ENCODE measurements around the gene SFXN5.
"Not testable (repeated sequence)": the region's sequence is repeated elsewhere in the genome, so short reads cannot be mapped to it uniquely, and the experiment has no call there.

SFXN5 gene

DNA sequence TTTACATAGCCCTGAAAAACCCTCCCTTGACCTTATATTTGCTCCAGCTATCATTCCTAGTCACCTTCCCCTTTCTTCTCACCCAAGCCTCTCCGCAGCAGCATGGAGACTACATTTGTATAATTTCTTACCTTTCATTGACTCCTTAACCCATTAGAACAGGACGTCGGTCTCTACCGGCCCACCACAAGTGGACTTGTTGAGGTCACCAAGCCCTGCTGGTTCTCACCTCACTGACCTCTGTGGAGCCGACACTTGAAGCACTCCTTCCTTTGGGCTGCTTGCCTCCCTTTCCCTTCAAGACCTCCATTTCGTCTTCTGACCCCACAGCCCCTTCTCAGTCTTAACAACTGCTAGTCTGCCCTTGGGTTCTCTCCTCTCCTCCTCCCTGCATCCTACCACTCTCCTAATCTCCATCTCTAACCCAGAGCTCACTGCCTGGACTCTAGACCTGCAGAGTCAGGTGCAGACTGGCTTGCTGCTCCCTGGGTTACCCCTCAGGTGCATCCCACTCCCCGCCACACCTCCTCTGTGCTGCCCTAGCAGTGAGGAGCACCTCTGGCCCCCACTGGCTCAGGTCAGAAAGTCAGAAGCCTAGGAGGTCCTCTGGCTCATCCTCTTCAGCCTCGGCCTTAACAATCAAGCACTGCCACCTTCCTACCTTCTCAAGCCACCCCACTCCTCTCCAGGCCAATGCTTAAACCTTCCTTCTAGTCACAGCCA lies 5.3 kb upstream of the SFXN5 start:
- no peak for DNase-seq

DNA sequence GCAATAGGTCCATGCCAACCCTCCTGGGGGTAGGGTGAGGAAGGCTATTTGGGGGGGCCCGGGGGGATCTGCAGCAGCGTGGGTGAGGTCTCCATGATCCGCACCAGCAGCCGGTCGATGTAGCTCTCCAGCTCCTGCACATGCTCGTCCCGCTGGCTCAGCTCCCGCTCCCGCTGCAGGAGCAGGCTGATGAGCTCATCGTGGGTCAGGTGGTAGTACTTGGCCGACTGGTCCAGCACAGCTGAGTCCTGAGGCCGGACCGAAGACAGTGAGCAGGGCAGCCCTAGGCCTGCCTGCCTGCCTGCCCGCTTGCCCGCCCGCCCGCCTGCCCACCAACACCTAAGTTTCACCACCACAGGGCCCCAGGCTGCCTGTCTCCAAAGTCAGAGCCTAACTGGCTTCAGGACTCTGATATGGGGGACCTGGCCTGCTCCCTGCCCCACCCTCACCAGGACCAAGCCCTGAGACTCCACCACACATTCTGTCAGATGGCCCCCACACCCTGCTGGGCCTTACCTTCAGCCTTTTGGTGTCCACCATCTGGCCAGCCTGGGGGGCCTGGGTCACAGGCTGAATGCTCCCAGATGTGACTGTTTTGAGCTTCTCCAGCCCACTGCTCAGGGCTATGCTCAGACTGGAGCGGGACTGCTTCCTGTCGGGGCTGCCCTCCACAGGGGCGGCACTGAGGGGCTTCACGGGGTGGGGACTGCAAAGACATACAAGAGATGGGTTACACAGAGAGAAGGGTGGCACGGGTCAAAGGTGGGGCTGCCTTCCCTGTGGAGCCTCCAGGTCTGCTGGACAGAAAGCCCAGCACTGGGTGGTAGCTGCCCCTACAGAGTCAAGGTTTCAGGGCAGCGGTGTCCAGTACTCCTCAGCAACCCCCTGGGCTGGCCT lies 4.2 kb upstream of the SFXN5 start:
- no peak for DNase-seq

DNA sequence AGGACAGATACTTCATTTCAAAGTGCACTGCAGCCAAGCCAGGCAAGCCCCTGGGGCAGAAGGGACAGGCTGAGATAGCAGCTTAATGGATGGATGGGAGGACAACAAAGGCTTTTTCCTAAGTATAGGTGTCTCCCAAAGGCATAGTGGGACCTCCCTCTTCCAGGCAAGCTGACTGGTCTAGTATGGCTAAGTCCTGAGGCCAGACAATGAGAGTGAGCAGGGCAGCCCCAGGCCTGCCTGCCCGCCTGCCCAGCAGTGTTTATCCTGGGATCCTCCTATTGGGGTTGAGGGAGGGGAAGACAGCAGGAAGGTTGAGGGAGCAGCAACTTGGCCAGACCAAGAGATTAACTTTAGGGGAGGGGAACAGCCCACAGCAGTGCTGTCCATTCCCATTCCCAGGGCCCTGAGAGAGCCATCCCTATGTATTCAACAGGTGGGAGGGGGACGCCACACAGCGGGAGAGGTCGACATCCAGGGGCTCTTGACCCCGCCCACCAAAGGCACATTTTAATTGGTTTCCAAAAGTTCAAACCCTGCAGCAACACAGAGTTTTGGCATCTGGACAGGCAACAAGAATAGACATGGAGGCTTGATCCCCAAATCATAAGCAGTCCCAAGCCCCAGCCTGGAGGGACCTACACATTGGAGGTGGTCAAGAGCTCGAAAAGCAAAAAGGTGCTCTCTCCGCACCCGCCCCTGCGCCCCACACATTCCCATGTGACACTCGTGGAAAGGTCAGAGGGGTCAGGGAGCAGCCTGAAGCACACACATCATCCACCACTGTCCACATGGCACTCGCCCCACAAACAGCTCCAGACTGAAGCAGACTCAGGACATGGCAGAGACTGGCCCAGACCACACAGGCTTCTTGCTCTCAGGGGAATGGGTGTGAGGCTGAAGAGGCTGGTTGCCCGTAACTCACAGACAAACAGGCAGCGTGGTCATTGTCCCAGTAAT lies 2.9 kb upstream of the SFXN5 start:
- no peak for DNase-seq

DNA sequence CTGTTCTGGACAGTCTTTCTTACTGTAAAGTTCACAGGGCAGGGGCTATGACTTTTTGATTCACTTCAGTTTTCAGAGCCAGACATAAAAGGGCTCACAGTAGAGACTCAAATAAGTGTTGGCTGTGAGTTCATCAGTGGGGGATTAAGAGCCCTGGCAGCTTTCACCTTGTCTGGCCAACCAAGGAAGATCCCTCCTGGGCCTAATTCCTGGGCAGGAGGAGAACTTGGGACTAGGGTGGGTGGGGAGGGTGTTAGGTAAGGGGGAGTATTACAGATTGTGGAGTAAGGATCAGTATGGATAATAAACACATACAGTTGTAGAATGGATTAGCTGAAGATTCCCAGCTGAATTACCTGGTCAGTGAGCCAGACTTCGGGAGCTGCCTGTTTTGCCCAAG lies 904 bp upstream of the SFXN5 start:
- DNase-seq, result no peak

DNA sequence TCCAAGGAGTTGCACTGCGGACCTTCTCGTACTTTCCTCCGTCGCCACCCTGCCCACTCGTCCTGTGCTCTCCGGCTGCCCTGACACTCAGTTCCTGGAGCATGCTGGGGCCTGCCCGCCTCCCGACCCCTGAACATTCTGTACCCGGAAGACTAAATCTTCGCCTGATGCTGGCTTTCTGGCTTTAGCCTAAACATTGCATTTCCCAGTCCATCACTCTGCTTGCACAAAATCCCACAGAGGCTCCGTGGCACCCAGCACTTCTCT lies 550 bp upstream of the SFXN5 start:
- DNase-seq, result no peak

DNA sequence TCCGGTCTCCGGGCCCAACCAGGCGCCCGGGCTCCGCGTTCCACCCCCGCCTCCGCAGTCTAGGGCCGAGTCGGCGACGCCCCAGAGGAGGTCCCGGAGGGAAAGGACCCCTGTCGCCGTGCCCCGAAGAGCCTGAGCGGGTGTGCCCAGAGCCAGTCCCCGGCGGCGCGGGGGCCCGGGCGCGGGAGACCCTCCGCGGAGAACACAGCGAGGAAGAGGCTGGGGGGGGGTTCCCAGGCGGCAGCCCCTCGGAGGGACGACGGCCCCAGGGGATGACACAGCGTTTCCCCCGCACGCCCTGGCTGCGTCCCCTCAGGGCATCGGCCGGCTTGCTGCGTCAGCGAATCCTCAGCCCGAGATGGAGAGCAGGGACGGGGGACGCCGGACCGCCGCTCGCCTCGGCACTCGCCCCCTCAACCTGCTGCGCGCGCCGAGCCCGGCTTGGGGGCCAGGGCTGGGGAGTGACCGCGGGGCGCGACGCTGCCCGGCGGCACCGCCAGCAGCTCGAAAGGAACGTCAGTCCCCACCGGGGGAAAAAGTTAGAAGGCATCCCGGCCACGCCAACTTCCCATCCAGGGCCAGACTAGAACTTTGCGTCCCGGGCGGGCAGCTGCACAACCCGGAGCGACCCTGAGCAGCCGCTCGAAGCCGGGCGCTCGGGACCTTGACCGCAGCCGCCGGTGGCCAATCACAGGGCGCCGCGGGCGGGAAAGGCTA lies 711 bp downstream of the SFXN5 start:
- no peak for DNase-seq

DNA sequence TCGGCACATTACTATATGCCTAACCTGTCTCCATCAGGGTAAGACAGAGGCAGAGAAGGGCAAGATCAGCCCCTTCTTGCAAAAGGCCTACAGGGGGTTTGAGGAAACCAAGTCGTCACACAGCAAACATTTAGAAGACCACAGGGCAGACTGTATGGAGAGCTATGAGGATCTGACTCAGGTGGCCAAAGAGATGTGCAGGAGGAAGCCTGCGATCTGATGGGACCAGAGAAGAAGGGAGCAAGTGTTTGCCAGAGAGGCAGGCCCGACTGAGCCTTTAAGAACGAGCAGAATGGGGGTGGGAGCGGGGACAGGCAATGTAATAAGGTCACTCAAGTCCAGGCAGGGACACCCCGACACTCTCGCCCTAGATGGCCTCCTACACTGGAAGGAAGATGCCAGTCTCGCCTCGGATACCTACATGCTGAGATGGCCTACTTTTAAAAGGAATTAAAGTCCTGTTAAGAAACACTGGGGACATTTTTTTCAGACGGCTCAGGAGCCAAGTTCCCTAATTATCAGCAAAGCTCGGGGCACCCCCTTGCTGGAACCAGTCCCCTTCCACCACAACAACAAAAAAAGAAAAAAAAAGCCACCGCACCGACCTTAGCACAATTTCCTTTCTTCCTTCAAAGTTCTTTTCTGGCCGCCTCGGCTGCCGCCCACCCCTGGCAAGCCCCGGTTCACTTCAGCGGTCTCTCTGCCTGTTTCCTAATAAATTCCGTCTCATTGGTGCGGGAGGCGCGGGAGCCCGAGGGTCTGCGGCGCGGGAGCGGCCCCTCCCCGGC lies 1.5 kb downstream of the SFXN5 start:
- DNase-seq, result no peak

DNA sequence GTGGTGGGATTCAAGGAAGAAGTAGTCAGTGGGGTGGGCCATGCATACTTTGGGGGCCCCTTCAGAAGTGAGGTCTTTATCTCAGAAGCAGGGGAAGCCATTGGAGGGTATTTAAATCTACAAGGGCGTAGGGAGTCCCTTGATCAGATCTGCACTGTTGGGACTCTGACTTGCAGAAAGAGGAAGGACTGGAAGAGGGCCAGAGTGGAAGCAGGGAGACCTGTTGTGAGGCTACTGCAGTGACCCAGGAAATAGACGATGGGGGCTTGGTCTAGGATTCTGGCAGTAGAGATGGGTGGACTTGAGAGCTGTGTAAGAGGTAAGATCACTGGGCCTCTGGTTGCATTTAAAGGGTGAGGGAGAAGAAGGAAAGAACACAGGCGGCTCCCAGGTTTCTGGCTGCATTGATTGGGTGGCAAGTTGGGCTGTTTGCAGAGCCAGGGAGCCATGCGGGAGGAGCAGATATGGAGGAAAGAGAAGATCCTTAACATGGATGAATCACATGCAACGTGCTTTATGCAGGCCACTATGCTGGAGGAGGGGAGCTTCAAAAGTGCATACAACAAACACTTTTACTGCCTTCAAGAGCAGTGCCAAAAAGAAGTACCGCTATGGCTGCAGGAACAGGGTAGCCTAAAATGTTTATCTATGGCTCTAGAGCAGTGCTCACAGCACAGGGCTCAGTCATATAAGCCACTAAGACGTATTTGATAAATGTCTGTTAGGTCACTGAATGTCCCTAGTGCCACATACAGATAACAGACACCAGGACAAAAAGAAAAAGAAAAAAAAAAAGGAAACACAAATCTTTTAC lies 2.3 kb downstream of the SFXN5 start:
- DNase-seq, result no peak

DNA sequence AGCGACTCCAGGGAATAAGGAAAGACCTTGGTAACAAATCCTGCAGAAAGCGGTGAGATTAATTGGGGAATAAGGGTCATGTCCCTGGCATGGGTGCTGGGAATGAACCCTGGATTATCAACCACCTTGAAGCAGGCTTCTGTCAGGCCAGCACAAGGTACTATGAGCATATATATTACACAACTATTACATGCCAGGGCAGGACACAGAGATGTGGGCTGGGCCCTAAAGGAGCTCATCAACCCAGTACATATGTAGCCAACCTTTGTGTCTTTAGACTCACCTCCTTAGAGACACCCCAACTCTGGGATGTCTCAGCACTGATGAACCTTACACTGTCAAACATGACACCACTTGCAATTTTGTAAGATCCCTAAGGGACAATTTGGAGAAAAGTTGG lies 3.4 kb downstream of the SFXN5 start:
- DNase-seq, result no peak

DNA sequence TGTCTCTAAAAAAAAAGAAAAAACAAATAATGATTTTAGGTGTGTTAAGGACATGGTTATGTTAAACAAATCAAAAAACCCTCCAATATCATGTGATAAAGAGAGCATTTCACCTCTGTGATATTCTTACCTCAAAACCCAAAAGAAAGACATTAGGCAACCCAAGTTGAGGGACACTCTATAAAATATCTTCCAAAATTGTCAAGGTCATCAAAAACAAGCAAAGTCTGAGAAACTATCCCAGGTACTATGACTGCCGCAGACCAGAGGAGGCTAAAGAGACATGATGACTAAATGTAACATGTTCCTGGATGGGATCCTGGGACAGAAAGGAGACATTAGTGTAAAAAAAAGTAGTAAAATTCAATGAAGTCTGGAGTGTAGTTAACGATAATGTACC lies 4.5 kb downstream of the SFXN5 start:
- no peak for DNase-seq

DNA sequence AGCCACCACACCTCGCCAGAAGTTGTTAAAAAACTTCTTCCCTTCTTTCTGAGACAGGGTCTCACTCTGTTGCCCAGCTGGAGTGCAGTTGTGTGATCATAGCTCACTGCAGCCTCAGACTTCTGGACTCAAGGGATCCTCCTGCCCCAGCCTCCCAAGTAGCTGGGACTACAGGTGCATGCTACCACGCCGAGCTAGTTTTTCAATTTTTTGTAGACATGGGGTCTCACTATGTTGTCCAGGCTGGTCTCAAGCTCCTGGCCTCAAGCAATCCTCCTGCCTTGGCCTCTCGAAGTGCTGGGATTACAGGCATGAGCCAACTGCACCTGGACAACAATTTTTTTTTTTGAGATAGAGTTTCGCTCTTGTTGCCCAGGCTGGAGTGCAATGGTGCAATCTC lies 6.4 kb downstream of the SFXN5 start:
- not testable (repeated sequence) for DNase-seq

DNA sequence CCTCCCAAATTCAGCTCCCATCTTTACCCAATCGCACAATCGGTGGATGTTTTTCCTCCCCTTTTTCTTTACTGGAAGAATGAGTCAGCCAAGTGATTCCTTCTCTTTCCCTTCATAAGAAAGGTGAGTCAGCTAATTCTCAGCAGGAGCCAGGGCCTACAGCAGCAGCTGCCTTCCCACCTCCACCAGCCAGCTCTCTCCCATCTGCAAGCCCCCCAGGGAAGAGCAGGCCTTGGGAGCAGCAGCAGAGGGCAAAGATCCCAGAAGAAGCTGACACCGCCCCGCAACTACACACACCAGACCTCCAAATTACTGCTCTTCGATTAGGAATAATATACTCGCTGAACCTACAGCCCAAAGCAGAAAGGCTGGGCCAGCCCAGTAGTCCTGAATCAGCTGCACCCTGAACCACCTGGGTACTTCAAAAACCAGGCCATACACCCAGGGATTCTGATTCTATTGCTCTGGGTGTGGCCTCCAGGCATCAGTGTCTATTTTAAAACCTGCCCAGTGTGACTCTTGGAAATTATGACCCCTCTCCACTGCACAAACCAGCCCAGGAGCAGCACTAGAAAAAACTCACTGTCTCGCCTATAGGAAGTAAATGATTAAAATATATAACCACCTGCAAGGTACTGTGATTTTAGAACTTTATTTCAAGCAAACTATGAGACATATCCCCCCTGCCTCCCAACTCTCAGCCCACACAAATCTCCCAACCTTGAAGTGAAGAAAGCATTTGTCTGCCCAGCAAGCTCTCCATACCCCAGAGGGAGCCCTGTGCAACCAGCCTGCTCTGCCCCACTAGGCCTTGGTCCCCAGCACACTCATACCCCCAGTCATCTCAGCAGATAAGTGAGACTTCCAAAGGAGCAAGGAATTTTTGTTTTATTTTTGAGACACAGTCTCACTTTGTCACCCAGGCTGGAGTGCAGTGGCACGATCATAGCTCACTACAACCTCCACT lies 7.3 kb downstream of the SFXN5 start:
- no peak for DNase-seq

DNA sequence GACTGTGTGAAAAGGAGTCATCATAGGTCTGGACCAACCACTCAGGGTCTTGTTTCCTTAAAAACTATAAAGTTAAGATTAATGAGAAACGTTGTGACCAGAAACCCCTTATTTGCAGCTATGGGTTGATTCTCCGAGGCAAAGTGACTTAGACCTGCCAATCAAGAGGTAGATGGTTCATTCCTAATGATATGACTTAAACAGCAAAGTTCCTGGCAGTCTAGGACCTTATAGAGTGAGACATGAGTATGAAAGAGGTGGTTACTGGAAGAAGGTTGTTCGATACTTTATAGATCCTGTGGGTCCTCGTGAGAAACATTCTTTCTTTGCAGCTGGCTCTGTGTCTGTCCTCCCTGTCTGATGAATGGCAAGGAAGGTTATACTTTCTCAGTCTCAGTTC lies 8.0 kb downstream of the SFXN5 start:
- no peak for DNase-seq

DNA sequence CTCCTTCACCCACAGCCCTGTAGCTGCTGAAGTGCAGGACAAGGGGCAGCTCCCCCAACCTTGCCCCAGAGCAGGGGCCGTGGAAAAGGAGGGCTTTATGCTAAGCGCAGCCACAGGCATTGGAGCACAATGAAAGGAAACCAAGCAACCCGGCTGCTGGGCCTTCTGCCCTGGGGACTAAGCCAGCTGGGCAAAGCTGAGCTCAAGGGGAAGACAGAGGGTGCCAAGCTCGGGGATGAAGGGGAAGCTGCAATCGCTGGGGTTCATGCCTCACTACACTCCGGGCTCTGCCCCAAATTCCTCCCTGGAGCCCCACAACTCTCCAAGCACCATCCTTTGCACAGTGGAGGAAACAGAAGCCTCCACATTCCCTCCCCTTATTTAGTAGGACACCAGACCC lies 12.4 kb downstream of the SFXN5 start:
- DNase-seq, result no peak

DNA sequence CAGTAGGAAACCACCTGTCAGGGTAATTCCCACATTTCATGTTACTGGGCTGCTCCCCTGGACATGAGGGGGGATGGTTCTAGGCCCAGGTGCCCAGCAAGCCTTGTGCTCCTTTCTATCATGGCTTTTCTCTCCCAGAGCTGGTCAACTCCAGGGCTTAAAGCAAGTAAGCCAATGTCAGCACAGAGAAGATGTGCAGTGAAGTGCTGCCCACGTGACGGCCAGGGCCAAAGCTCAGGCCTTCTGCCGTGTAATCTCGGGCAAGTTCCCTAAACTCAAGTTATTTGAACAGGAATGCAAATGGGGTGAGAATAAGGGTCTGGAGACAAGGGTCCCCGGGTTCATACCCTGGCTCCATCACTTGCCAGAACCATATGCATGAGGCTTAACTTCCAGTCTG lies 16.5 kb downstream of the SFXN5 start:
- DNase-seq, result no peak

DNA sequence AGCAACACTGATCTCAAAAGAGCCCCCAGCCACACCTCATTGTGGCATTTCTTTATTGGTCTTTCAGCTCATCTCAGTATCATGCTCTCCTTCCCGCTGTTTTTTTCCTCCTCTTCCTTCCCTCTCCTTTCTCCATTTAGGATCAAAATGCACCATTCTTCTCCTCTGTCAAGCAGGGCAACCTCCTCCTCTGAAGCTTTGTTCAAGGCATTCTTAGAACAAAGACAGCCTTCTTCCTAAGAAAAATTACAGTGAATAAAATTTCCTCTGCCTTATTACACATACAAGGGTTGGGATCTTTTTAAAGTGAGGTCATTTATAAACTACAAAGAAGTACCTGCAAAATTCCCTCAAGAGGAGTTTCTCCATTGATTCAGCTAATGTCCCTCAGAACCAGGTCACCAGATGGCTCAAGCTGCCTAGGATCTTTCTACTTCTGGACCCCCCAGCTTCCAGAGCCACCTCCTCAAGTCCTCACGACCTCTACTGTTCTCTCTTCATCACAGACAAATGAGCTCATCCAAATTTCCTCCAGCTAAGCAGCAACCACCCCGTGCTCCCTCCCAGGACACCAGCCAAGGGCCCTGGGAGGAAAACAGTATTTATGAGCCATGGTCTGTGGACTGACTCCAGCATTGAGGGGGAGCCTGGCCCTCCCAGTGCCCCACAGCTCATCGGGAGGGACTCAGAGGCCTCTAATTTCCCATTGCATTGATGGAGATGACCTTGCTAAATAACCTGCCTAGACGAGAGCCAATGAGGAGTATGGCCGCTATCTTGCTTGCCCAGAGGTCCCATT lies 18.0 kb downstream of the SFXN5 start:
- DNase-seq, result no peak

DNA sequence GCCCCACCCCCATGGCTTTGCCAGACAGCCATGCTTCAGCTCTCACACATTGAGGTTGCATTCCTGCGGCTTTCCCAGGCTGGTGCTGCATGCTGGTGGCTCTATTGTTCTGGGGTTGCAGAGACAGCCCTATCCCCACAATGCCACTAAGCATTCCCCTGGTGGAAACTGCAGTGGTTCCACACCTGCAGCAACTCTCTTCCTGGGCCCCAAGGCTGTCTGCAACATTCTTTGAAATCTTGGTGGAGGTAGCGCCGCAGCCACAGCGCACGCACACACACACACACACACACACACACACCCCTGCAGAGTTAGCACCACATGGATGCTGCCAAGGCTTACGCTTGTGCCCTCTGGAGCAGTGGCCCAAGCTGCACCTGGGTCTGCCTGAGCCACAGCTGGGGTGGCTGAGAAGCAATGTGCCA lies 21.4 kb downstream of the SFXN5 start:
- DNase-seq, result no peak

DNA sequence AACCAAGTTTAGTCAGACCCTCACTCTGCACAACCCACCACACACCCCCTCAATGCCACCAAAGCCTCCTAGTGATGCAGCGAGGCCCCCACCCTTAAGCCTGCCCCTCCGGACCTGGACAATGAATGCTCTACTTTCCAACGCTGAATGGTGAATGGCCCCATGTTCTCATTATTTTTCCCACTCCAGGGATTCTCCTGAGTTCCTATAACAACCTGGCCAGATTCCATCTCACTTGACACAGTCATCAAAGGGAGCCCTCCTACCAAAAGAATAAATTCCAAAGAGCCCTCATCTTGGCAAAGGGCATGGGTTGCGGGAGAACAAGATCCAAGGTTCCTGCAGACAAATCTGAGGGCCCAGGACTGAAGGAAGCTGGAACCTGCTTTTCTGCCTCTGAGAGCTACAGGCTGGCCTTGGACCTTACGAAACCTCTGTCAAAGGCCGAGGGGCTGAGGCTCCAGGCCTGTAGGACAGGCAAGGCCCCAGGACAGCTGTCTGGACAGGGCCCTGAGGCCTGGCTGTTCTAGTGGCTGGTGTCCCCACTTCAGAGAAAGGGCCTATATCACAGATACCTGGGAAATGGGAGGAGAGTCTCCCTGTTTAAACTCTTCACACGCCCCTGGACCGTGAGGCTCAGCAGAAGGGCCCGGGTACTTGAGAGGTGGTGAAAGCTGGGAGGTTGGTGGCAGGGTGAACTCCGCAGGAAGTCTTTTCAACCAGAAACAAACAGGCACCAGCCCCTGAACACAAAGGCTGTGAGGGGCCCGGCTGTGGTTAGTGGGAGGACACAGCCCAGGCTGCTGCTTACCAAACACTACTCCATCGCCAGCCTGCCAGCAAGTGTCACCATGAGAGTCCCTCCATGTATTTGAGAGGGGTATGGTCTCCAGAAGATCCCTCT lies 27.3 kb downstream of the SFXN5 start:
- peak; percentile 52 for DNase-seq

Data from DMS79 (cell line).